Eye (tissue), 1 donor: Measurements from ENCODE around the gene PBX4.

Experiments
- DNase-seq: peaks from one replicate; pipeline ENCODE4 v3.0.0-alpha.2; 2015

The PBX4 gene

DNA sequence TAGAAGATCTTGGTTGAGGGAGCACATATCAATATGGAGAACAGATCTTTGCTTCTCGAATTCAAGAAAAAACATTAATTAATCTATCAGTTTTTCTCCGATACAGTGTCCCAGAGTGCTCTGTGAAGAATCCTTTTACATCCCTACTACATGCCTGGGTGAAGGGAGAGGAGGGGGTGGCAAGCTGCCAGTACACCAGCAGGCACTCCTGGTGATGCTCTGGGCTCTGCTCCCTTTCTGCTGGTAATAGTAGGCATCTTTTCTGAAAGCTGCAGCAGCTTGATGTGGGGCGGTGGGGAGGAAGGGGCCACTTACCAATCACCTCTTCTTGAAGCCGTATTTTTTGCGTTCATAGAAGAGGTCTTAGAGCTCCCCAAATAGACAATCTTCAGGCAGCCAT, 30.7 kb downstream of the PBX4 start:
- DNase-seq = no peak

DNA sequence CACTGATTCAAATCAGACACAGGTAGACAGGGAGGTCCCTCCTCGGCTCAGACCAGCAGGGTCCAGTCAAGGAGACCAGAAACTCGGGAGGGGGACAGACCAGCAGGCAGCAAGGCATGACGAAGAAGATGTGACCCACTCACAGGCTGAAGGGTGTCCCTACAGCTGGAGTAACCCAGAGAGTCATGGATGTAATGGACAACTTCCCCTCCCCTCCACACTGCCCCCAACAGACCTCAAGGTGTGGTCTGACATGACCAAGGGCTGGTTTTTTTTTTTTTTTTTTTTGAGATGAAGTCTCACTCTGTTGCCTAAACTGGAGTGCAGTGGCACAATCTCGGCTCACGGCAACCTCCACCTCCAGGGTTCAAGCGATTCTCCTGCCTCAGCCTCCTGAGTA, 34.1 kb downstream of the PBX4 start:
- no peak for DNase-seq

DNA sequence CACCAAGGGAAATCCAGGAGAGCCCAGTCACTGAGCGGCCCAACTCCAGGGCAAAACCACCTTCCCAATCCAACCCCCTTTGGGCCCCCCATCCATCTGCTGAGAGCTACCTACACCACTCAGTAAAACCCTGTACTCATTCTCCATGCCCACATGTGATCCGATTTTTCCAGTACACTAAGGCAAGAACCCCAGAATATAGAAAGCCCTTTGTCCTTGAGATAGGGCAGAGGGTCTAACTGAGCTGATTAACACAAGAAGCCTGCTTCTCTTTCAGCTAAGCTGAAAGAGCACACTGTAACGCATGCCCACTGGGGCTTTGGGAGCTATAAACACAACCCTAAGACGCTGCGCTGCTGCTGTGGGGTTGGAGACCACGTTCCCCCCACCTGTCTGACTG, 36.0 kb downstream of the PBX4 start:
- peak; percentile 7 for DNase-seq

DNA sequence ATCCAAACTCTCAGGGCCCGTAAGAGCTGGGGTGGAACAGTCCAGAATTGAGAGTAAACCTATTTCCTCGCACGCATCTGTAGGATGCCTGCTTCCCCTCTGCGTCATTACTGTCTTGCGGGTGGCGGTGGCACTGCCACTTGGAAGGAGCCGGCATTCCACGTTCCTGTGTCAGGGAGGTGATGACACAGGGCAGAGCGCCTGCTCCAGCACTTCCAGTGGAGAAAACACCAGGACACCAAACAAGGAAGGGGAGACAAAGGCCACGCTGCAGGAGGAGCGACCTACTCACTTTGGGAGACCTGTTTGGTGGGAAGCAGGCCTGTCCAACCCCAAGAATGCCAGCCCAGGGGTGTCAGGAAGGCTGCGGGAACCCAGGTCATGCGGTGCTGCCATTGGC, 37.1 kb downstream of the PBX4 start:
- no peak for DNase-seq

DNA sequence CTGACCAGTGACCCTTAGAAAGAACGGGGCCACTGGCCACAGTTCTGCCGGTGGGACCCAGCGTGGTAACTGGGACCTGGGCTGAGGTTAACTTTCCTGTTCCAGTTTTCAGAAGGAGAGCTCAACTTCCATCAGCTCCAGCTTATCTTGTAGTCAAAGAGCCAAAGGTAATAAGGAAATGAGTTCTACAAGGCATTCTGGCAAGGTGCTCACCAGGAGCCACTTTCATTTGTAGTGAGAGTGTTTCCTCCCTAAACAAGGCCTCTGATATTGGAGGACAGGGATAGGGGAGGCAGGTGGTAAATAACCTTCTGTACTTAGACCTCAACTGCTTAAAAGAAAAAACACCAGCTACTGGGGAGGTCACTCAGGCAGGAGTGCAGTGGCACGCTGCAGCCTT, 38.1 kb downstream of the PBX4 start:
- DNase-seq = no peak

DNA sequence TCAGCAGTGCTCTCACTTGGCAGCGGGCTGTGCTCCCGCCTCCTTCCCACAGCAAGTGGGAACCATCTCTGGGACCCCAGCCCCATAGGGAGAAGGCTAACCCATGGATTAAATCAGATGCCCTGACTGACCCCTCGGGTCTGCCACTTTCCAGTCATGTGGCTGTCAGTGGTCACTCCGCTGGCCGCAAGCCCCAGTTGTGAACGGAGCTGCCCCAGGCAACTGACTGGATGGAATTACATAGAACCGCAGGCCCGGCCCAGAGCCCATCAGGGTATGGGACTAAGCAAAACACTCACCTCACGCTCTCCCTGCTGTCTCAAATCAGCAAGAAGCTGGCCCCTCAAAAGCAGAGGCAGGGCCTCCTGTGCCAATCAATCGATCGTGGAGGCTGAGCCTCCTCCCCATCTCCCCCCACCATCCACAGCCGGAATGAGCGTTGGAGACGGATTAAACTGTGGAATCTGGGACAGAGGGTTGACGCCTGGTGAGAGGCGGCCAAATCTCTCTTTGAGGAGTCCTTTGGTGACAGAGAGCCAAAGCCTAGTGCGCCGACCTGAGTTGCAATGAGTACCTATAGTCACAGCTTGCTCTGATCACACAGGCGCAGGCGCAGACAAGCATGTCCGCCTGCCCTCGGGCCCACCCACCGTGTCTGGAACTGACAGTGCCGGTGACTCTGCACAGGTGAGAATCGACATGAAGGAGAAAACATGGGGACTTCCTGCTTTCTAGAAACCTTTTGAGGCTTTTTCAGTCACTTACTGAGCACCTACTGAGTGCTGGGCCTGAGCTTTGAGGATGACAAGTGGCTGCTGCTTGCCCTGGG, 38.7 kb downstream of the PBX4 start:
- peak; percentile 46 for DNase-seq

DNA sequence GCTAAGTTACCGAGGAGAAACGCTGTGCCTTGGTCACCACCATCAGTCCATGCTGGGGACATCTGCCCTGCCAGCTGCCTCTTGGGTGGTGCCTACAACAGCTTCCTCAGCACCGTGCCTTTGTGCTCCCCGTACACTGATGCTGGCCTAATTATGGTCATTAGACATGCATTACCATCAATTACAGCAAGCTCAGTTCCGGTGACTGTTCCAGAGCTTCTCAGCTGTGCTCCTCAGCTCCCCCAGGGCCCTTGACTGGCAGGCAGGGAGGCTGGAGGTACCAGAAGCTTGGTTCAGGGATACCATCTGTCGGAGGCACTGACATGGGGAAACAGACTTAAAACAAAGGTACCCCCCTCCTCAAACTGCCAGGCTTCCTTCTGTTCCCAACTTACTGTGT, 40.2 kb downstream of the PBX4 start:
- peak; percentile 83 for DNase-seq

DNA sequence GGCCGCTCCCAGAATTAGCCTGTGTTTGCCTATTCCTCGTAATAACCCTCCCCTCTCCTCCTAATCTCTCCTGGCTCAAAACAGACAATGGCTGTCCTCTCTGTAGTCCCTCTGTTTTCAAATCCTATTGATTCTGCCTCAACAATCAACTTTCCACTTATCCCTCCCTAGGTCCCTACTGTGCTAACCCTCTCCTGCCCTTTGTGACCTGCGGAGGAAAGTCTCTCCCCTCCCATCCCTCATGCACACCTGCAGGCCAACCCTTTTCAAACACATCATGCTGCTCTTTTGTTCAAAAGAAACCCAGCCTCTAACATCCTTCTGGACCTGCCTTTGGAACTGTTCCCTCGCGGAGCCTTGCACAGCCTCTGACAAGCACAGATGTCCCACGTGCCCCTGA, 43.1 kb downstream of the PBX4 start:
- no peak for DNase-seq

DNA sequence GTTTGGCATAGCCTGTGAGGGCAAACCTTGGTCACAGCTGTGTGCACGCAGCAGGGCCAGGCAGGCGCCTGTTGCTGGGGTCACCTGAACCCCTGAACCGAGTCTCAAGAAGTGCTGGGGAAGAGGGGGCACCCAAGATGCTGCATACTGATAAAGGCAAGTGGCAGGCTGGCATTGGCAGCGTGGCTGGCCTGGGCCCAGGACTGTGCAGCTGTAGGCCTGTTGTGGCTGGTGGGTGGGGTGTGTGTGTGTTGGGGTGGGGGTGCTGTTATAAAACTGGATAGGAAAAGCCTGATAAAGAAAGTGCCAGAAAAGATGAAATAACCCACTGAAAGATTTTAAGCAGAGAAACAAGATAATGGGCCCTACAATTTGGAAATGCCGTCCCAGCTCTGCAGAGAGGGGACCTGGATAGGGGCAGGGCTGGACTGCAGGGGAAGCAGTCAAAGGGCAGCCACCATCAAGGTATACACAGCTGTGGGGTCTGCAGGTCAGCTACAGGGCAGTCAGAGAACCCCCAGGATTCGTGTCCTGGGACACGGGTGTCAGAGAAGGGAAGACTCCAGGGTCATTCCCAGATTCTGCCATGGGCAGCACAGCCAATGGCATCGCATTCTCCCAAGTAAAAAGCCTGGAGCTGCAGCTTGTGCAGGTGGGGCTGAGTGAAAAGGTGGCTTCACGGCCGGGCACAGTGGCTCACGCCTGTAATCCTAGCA, 47.3 kb downstream of the PBX4 start:
- no peak for DNase-seq

DNA sequence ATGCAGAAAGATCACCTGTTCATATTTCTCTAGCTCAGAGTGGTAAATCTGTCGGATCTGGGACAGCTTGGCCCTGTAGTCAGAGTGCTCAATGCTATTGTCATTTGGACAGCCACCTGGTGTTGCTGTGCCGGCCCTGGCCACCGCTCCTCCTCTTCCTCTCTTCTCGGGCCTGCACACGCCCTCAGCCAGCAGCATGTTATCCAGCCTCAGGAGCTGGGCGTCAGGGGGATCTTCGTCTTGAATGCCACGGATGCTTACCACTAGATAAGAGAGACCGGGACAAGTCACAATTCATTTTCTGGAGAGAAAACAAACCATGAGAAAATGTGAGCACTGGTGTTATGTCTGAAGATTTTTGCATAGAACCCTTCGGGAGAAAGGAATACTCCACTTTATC, 47.9 kb downstream of the PBX4 start:
- DNase-seq = no peak

DNA sequence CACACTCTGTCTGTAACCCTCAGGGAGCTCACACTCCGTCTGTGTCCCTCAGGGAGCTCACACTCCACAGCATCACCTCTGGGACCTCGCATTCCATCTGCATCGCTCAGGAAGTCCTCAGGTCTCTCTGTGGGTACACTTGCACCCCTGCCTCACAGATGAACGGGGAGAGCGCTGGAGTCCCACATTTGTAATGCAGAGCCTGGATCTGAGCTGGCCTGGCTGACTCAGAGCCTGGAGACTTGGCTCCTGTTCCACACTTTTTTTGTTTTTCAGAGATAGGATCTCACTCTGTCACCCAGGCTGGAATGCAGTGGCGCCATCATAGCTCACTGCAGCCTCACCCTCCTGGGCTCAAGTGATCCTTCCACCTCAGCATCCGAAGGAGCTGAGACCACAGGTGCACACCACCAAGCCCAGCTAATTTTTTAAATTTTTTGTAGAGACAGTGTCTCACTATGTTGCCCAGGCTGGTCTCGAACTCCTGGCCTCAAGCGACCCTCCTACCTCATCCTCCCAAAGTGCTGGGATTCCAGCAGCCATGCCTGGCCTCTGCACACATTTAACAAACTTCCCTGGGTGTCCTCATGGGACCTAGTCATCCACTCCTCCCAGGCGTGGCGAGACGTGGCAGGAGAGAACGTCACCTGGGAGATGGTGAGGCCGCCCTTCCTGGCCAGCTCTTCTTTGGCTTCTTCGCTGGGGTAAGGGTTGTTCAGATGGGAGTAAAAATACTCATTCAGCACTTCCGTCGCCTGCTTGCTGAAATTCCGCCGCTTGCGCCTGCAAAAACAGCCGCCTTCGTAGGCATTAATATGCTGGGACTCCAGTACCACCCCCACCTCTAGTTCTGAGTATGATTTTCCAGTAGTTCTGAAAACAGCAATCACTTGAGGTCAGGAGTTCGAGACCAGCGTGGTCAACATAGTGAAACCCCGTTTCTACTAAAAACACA, 49.4 kb downstream of the PBX4 start:
- no peak for DNase-seq

DNA sequence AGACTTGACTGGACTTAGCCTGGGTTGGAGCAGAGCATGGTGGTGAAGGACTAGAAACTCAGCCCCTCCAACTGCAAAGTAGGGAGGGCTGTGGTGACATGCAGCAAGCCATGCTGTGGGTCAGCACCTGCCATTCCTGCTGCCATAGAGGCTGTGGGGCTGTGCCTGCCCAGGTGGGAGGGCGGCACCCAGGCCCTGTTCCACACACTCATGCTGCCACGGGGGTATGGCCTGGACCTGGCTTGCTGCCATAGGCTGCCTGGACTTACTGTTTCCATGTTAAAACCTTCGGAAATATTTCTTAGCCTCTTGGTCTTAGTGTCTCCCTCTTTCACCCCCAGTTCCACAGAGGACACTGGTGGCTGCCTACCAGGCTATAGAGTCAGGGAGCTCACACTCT, 51.1 kb downstream of the PBX4 start:
- DNase-seq = no peak

DNA sequence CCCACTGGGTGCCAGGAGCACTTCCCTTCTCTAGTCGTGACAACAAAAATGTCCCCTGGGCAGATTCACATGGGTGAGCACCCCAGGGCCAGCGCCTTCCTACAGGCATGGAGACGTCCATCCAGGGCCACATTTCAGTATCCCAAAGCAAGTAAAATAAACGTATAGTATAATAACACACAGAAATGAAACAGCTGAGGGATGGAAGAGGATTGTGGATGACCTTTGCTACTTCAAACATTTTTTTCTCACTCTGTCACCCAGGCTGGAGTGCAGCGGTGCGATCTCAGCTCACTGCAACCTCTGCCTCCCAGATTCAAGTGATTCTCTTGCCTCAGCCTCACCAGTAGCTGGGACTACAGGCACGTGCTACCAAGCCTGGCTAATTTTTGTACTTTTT, 52.2 kb downstream of the PBX4 start:
- no peak for DNase-seq

DNA sequence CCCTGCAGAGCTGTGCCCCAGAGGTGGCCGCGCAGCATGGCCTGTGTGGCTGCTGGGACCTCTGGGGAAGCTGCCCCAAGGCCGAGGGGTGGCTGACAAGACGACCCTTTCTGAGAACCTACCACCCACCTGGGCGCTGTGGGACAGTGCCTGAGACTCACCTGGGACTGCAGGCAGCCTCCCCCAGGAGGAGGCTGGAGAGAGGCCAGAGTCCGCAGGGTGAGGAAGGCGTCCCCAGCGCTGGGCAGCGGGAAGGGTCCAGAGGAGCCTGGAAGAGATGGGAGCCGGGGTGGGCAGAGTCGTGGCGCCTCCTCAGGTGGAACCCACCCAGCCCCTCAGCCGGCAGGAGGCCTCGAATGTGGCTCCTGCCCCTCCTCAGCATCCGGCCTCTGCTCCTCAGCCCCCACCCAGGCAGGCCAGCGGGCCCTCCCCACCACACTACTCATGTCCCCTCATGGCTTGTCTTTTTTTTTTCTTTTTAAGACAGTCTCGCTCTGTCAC, 55.1 kb downstream of the PBX4 start:
- no peak for DNase-seq

DNA sequence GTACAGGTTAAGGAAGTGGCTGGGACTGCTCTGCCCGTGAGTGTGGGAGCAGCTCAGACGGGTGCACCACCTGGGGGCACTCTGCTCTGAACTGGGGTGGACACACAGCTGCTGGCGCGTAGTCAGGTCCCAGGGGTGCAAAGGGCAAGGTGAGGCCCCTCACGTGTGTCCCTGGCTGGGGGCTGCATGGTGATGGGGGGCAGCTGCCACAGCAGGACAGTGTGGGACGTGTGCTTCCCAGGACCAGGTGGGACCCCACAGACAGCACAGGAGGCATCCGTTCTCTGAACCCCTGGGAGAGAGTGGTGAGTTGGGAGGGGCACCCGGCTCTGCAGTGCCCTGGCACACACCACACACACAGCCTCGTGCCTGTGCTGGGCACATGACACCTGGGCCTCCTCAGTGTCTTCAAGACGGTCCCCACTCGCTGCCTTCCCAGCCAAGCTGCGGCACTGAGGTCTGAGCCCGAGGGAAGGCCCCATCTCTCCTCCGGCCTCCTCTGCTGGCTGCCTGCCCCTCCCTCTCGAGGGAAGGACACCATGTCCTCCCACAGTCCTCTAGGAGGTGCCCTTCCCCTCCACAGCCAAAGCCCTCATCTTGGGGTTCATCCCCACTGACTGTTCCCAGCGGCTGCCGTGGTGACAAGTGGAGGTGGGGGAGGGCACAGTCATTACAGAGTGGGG, 55.7 kb downstream of the PBX4 start:
- no peak for DNase-seq

DNA sequence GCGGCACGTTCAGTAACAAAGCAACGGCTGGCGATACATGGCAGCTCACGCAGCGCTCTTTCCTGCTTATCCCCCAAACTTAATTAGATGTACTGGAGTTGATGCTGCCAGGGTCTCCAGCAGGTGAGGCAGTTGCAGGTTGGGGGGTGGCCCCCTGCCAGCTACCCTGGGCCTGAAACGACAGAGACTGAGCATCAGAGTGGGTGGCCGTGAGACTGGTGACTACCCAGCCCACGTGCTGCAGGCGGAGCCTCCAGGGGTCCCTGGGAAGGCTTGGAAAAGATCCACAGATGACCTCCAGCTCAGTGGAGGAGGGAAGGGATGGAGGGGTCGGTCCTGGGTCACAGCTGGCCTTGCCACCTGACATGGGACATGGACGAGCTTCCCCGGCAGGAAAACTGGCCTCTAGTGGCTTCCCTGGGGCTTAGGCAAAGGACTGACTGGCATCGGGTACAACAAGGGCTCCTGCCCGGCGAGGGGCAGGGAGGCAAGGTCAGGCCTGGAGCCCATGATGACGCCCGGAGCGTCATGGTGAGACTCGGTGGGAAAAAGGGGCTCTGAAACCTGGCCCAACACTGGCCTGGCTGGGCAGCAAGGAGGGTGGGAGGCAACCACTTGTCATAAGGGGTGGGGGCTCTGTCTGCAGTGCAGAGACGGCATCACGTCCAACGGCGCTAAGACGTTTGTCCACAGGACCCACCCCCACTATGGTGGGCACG, 56.4 kb downstream of the PBX4 start:
- no peak for DNase-seq

DNA sequence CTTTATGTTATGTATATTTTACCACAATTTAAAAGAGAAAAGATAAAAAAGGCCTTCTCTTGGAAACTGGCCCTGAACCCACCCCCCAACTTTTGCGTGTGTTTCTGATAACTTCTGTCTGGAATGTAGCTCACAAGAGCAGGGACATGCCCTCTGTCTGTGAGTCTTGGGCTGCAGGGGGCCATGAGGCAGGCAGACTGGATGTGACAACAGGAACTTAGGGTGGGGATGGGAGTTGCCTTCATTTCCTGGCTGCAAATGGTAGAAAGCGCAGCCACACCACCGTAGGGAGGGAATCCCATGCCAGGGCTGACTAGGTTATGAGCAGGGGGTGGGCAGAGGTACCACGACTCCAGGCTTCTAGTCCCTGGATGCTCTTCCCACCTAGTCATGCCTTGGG, 58.6 kb downstream of the PBX4 start:
- DNase-seq = no peak

DNA sequence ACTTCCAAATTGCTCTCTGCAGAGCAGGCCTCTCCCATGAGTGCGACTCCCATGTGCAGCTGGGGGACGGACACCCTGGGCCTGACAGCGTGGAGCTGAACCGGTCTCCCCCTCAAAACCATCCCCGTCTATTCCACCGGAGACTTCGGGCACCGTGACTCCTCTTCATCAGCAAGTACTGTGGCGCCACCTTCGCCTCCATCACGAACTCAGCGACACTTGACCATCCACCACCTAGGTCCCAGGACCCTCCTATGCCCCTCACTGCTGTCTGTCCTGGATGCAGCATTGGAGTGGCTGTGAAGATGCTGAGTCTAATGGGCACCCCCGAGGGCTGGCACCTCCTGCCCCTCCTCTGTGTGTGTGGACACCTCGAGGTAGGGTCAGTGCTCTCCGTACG, 59.9 kb downstream of the PBX4 start:
- DNase-seq = no peak

DNA sequence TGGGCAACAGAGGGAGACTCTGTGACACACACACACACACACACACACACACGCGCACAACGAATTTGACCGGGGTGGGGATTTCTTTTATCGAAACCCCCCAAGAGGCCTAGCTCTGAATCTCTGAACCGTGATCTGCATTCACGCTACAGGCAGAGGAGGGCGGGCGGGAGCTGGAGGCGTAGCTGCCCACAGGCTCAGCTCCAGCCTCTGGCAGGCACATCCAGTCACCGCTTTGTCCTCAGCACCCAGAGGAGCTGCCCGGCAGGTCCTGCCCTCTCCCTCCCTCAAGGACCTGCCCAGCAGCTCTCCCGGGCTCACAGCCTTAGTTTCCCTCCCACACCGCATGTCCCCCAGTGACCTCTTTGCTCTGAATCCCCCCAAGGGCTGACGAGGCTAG, 60.4 kb downstream of the PBX4 start:
- DNase-seq = no peak

DNA sequence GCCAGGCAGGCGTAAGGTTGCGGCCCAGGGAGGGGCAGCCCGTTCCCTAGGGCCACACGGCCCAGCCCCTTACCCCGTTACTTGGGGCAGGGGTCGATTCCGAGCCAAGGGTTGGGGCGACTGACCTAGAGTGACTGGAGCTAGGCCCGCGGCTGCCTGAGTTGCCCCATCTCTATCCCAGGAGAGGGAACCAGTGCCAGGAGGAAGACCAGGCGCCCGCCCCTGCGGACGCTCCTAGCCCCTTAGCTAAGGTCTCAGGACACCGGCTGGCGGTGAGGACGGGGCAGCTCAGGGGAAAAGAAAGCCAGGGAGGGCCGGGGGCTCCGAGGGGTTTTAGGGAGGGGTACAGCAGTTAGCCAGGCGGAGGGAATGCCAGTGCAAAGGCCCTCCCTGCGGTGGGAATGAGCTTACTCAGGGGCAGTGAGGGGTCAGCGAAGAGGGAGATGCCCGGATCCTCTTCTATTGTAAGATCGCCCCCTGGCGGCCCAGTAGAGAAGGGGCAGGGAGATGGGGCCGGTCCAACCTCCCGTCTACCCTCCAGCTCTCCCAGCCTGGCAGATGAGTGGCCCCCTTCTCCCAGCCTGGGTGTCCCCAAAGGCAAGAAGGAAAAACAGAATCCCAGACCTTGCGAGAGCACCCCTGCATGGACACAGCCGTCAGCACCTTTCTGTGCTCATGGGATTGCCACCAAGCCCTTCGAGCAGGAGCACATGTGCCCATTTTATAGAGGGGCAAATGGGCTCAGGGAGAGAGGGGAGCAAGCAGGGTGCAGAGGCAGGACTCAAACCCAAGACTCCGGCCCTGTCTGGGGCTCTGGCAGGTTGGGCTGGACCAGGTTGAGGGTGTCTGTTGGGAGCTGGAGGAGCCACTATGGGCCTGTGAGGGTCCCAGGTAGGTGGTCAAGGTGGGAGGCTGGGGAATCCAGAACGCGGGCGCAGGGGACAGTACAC, 64.1 kb downstream of the PBX4 start:
- peak; percentile 50 for DNase-seq

DNA sequence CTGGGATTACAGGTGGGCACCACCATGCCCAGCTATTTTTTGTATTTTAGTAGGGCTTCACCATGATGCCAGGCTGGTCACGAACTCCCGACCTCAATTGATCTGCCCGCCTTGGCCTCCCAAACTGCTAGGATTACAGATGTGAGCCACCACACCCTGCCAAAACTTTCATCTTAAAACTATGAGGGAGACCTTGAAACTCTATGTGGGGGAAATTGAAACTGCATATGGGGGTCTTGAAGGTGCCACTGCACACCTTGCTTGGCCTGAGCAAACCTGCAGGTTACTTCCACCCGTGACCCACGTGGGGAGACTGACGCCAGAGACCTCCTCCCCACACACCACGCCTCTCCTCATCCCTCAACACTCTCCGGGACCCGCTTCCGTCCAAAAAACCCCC, 64.8 kb downstream of the PBX4 start:
- DNase-seq = no peak
